GM19395 (cell line): ENCODE results near the gene SLC29A1.
"Not testable (repeated sequence)": the region's sequence is repeated elsewhere in the genome, so short reads cannot be mapped to it uniquely, and the experiment has no call there.

Experiments
- ATAC-seq: cut with Tn5 transposase; IDR thresholded peaks from one replicate; pipeline ENCODE4 v1.9.1; 2021; ENCODE audit warnings: mild to moderate bottlenecking, moderate library complexity; ENCODE audit not compliant: unreplicated experiment

The SLC29A1 gene

GRCh38 chr6:44193307-44193910 is 30.0 kb upstream of the SLC29A1 start:
- ATAC-seq = no peak

GRCh38 chr6:44194326-44194725 is 29.1 kb upstream of the SLC29A1 start:
- ATAC-seq = no peak

GRCh38 chr6:44196351-44196750 is 27.0 kb upstream of the SLC29A1 start:
- ATAC-seq = not testable (repeated sequence)

GRCh38 chr6:44198684-44199083 is 24.7 kb upstream of the SLC29A1 start:
- ATAC-seq = no peak

GRCh38 chr6:44199883-44200282 is 23.5 kb upstream of the SLC29A1 start:
- no peak for ATAC-seq

GRCh38 chr6:44201200-44201599 is 22.2 kb upstream of the SLC29A1 start:
- ATAC-seq = no peak

GRCh38 chr6:44201638-44202303 is 21.6 kb upstream of the SLC29A1 start:
- no peak for ATAC-seq

- ATAC-seq = no peak
Measured at GRCh38 chr6:44202332-44202971, 20.9 kb upstream of the SLC29A1 start.

GRCh38 chr6:44202972-44203750 is 20.2 kb upstream of the SLC29A1 start:
- ATAC-seq = no peak

- ATAC-seq = no peak
Measured at GRCh38 chr6:44203955-44204354, 19.4 kb upstream of the SLC29A1 start.

GRCh38 chr6:44207966-44208365 is 15.4 kb upstream of the SLC29A1 start:
- ATAC-seq = no peak

GRCh38 chr6:44211284-44211683 is 12.1 kb upstream of the SLC29A1 start:
- no peak for ATAC-seq

GRCh38 chr6:44214307-44214706 is 9.1 kb upstream of the SLC29A1 start:
- no peak for ATAC-seq

- no peak for ATAC-seq
Measured at GRCh38 chr6:44216677-44217331, 6.6 kb upstream of the SLC29A1 start, which contains the start of gene MYMX. Gene MYMX, plus strand, starts transcription at chr6:44216926. Its CDS starts 546 bp downstream, at chr6:44217472.

- ATAC-seq = no peak
Measured at GRCh38 chr6:44217332-44218143, 5.9 kb upstream of the SLC29A1 start.

- peak; percentile 43 for ATAC-seq
Measured at GRCh38 chr6:44219053-44219814, 4.2 kb upstream of the SLC29A1 start.

- ATAC-seq = no peak
Measured at GRCh38 chr6:44219815-44220784, 3.3 kb upstream of the SLC29A1 start.

- no peak for ATAC-seq
Measured at GRCh38 chr6:44220913-44221290, 2.5 kb upstream of the SLC29A1 start.
